ENCODE data around the gene SRSF2. TPM values are rescaled to one million over a fixed set of nuclear protein-coding genes. Genes with fewer than 3 reads are reported as not detected.
"Not testable (repeated sequence)": the region's sequence is repeated elsewhere in the genome, so short reads cannot be mapped to it uniquely, and the experiment has no call there.

Gene SRSF2
- total and polyA plus RNA-seq, 7 experiments from 2014 or later, result 104 to 363 (median 337) TPM

GRCh38 chr17:76698466-76698977, 38.6 kb downstream of the SRSF2 start:
- not testable (repeated sequence) for DNase-seq, H3K4me3 Mint-ChIP-seq
- H3K4me1 Mint-ChIP-seq, result peaks cover 0 to 16% (median 0%) of the 10 kb centered on the region in 7 donors

GRCh38 chr17:76697702-76698465, 39.2 kb downstream of the SRSF2 start:
- H3K27me3 ChIP-seq (ENCODE audit: control insufficient read depth in 2 of 2, insufficient read depth in 2 of 2, low read length in 2 of 2), result no peaks in the 10 kb centered on the region
- no peaks in the 10 kb centered on the region for H3K36me3 ChIP-seq (ENCODE audit: control insufficient read depth in 2 of 3, insufficient read depth in 3 of 3, low read length in 3 of 3)
- Mint-ChIP-seq H3K9me3 (no peaks in the 10 kb centered on the region), H3K4me1 (peaks cover 0 to 16% (median 0%) of the 10 kb centered on the region in 7 donors), H3K4me3 (no peak overlapping the region), H3K36me3 (no peaks in the 10 kb centered on the region), H3K27ac (peak overlapping the region in 1 of 9 donors; percentile 42), H3K27me3 (peaks cover 0 to 6% (median 0%) of the 10 kb centered on the region in 5 donors)
- ATAC-seq, result no peak
- H3K4me1 ChIP-seq (ENCODE audit: control insufficient read depth in 2 of 2, insufficient read depth in 2 of 2, low read length in 2 of 2), result no peaks in the 10 kb centered on the region
- no peak overlapping the region for H3K27ac ChIP-seq (ENCODE audit: low read depth, low read length)
- H3K9me3 ChIP-seq (ENCODE audit: control insufficient read depth in 2 of 3, low read length in 3 of 3), result no peaks in the 10 kb centered on the region
- H3K4me3 ChIP-seq (ENCODE audit: low read length), result no peak overlapping the region
- intact Hi-C loops (cut with micrococcal nuclease), result no loop called here
- ChIA-PET CTCF (no interaction called here), POLR2A (interaction anchor here (0.7 kb wide), 1 partner anchor 414 kb away, joined by 3 read pairs; no protein-coding TSS in a partner anchor)
- no peak for DNase-seq

More at GRCh38 chr17:76698466-76698977, 38.6 kb downstream of the SRSF2 start:
- intact Hi-C loops (cut with micrococcal nuclease); H3K36me3 ChIP-seq (ENCODE audit: control insufficient read depth in 2 of 3, insufficient read depth in 3 of 3, low read length in 3 of 3); H3K4me1 ChIP-seq (ENCODE audit: control insufficient read depth in 2 of 2, insufficient read depth in 2 of 2, low read length in 2 of 2); H3K27ac ChIP-seq (ENCODE audit: low read depth, low read length); H3K27me3 Mint-ChIP-seq; H3K27ac Mint-ChIP-seq; H3K4me3 ChIP-seq (ENCODE audit: low read length); CTCF ChIA-PET; POLR2A ChIA-PET; H3K9me3 Mint-ChIP-seq; ATAC-seq; H3K9me3 ChIP-seq (ENCODE audit: control insufficient read depth in 2 of 3, low read length in 3 of 3); H3K36me3 Mint-ChIP-seq; H3K27me3 ChIP-seq (ENCODE audit: control insufficient read depth in 2 of 2, insufficient read depth in 2 of 2, low read length in 2 of 2): not testable (repeated sequence)

- Histone ChIP-seq H3K27ac (ENCODE audit: low read depth, low read length) (no peak overlapping the region), H3K4me3 (ENCODE audit: low read length) (no peak overlapping the region), H3K9me3 (ENCODE audit: control insufficient read depth in 2 of 3, low read length in 3 of 3) (no peaks in the 10 kb centered on the region), H3K4me1 (ENCODE audit: control insufficient read depth in 2 of 2, insufficient read depth in 2 of 2, low read length in 2 of 2) (no peaks in the 10 kb centered on the region), H3K36me3 (ENCODE audit: control insufficient read depth in 2 of 3, insufficient read depth in 3 of 3, low read length in 3 of 3) (no peaks in the 10 kb centered on the region), H3K27me3 (ENCODE audit: control insufficient read depth in 2 of 2, insufficient read depth in 2 of 2, low read length in 2 of 2) (no peaks in the 10 kb centered on the region)
- Mint-ChIP-seq H3K36me3 (no peaks in the 10 kb centered on the region), H3K9me3 (no peaks in the 10 kb centered on the region), H3K4me1 (peaks cover 0 to 16% (median 0%) of the 10 kb centered on the region in 7 donors), H3K27ac (peak overlapping the region in 1 of 9 donors; percentile 38), H3K27me3 (peaks cover 0 to 6% (median 0%) of the 10 kb centered on the region in 5 donors), H3K4me3 (no peak overlapping the region)
- DNase-seq (no peak), ATAC-seq (no peak)
- intact Hi-C loops (cut with micrococcal nuclease), result no loop called here
- ChIA-PET POLR2A (interaction anchor here (0.7 kb wide), 1 partner anchor 413 kb away, joined by 3 read pairs; no protein-coding TSS in a partner anchor), CTCF (interaction anchor here (1.1 kb wide), 1 partner anchor 174 kb away, joined by 3 read pairs; no protein-coding TSS in a partner anchor)
Observed at GRCh38 chr17:76696763-76697701, 40.1 kb downstream of the SRSF2 start.

GRCh38 chr17:76695059-76695831, 41.9 kb downstream of the SRSF2 start:
- no peaks in the 10 kb centered on the region for H3K36me3 ChIP-seq (ENCODE audit: control insufficient read depth in 2 of 3, insufficient read depth in 3 of 3, low read length in 3 of 3)
- Mint-ChIP-seq H3K4me3 (no peak overlapping the region), H3K36me3 (no peaks in the 10 kb centered on the region), H3K4me1 (peaks cover 0 to 16% (median 0%) of the 10 kb centered on the region in 7 donors), H3K27ac (no peak overlapping the region), H3K9me3 (no peaks in the 10 kb centered on the region), H3K27me3 (peaks cover 0 to 6% (median 0%) of the 10 kb centered on the region in 5 donors)
- H3K4me1 ChIP-seq (ENCODE audit: control insufficient read depth in 2 of 2, insufficient read depth in 2 of 2, low read length in 2 of 2), result no peaks in the 10 kb centered on the region
- no peak for ATAC-seq
- POLR2A ChIA-PET, result no interaction called here
- no peaks in the 10 kb centered on the region for H3K9me3 ChIP-seq (ENCODE audit: control insufficient read depth in 2 of 3, low read length in 3 of 3)
- CTCF ChIA-PET, result no interaction called here
- intact Hi-C loops (cut with micrococcal nuclease), result no loop called here
- DNase-seq, result no peak
- no peak overlapping the region for H3K4me3 ChIP-seq (ENCODE audit: low read length)
- H3K27ac ChIP-seq (ENCODE audit: low read depth, low read length), result no peak overlapping the region
- H3K27me3 ChIP-seq (ENCODE audit: control insufficient read depth in 2 of 2, insufficient read depth in 2 of 2, low read length in 2 of 2), result no peaks in the 10 kb centered on the region

- H3K4me1 Mint-ChIP-seq, result peaks cover 0 to 14% (median 0%) of the 10 kb centered on the region in 7 donors
- no peak overlapping the region for H3K27ac Mint-ChIP-seq
- no peaks in the 10 kb centered on the region for H3K36me3 Mint-ChIP-seq
- POLR2A ChIA-PET, result interaction anchor here (0.6 to 0.7 kb wide), 3 partner anchors 31 to 237 kb away, joined by 3 to 5 read pairs (median 3); no protein-coding TSS in a partner anchor
- no peaks in the 10 kb centered on the region for H3K27me3 ChIP-seq (ENCODE audit: control insufficient read depth in 2 of 2, insufficient read depth in 2 of 2, low read length in 2 of 2)
- H3K27me3 Mint-ChIP-seq, result peaks cover 0 to 6% (median 0%) of the 10 kb centered on the region in 5 donors
- intact Hi-C loops (cut with micrococcal nuclease), result no loop called here
- no peaks in the 10 kb centered on the region for H3K4me1 ChIP-seq (ENCODE audit: control insufficient read depth in 2 of 2, insufficient read depth in 2 of 2, low read length in 2 of 2)
- H3K4me3 Mint-ChIP-seq, result no peak overlapping the region
- no peaks in the 10 kb centered on the region for H3K9me3 ChIP-seq (ENCODE audit: control insufficient read depth in 2 of 3, low read length in 3 of 3)
- no peak for ATAC-seq
- H3K9me3 Mint-ChIP-seq, result no peaks in the 10 kb centered on the region
- CTCF ChIA-PET, result no interaction called here
- H3K36me3 ChIP-seq (ENCODE audit: control insufficient read depth in 2 of 3, insufficient read depth in 3 of 3, low read length in 3 of 3), result no peaks in the 10 kb centered on the region
- no peak overlapping the region for H3K27ac ChIP-seq (ENCODE audit: low read depth, low read length)
- no peak overlapping the region for H3K4me3 ChIP-seq (ENCODE audit: low read length)
- no peak for DNase-seq
Observed at GRCh38 chr17:76691379-76692191, 45.5 kb downstream of the SRSF2 start.
